ENCODE data around the gene CMTR1. TPM values are rescaled to one million over a fixed set of nuclear protein-coding genes. Genes with fewer than 3 reads are reported as not detected.

Gene CMTR1
- total and polyA plus RNA-seq, 2 of the 13 experiments (the other 11 are each of a cell fraction or from before 2014, with no cell fraction given), result 19.7 to 55.2 TPM

DNA sequence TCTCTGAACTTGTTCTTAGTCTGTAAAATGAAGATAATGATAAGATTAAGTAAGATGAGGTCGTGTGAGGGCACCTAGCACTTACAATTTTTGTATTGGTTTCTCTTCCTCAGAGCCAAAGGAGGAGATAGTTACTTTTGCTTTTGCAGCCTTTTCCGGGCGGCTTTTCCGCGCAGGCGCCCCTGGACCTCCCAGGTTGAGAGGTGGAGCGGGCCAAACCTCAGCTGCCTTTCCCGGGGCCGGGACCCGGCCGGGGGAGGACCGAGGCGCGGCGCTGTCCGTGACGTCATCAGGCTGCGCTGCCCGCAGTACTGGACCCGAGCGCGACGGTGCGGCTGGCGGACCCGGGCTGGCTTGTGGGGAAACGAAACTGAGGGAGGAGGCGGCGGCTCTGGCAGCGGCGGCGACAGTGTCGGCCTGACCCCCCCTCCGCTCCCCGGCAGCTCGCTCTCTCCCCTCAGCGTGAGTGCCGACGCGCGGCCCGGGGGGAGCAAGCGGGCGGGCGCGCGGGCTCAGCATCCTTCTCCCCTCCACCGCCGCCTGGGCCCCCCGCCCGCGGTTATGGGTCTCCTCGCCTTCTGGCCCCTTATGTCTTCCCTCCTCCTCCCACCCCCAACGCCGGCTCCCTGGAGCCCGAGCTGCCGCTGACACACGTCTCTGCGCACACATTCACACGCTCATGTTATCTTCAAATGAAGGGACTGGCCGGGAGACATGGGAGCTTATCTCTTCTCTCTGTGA, at the start of gene CMTR1 (continued):
- TF ChIP-seq JUNB (CRISPR knock-in tag; IDR thresholded peaks at IDR 0.05; ENCODE audit: borderline replicate concordance) (no peak), HIVEP1 (CRISPR knock-in tag; IDR thresholded peaks at IDR 0.05) (peak; percentile 81; the same call in 1 of the 2 replicates), MED1 (CRISPR knock-in tag; IDR thresholded peaks at IDR 0.05) (peak; percentile 51), GATA4 (IDR thresholded peaks at IDR 0.05; ENCODE audit: borderline replicate concordance, low read depth) (peak; percentile 47; the same call in 1 of the 2 replicates), ATF7-NPFF (CRISPR knock-in tag; IDR thresholded peaks at IDR 0.05; ENCODE audit: low read depth) (peak; percentile 94), MATR3 (CRISPR knock-in tag; IDR thresholded peaks at IDR 0.05) (no peak), FOXC1 (CRISPR knock-in tag; IDR thresholded peaks at IDR 0.05; ENCODE audit: borderline replicate concordance) (no peak; the same call in 1 of the 2 replicates), CBX5 (CRISPR knock-in tag; IDR thresholded peaks at IDR 0.05; ENCODE audit: borderline replicate concordance) (peak; percentile 33; the same call in 1 of the 2 replicates), RBFOX2 (IDR thresholded peaks at IDR 0.05; ENCODE audit: low read depth, low read length) (peak; percentile 96), ZKSCAN5 (CRISPR knock-in tag; IDR thresholded peaks at IDR 0.05) (no peak), ZNF629 (CRISPR knock-in tag; conservative IDR thresholded peaks at IDR 0.05) (no peak), ZNF619 (CRISPR knock-in tag; IDR thresholded peaks at IDR 0.05) (peak; percentile 38; the same call in 1 of the 2 replicates), ZNF646 (CRISPR knock-in tag; IDR thresholded peaks at IDR 0.05) (no peak), ZBTB14 (CRISPR knock-in tag; IDR thresholded peaks at IDR 0.05) (no peak), SPEN (CRISPR knock-in tag; IDR thresholded peaks at IDR 0.05; ENCODE audit: low read depth) (peak; percentile 98), ZNF451 (CRISPR knock-in tag; IDR thresholded peaks at IDR 0.05) (0 out of 2 replicates have a peak, but pooled peaks have one; percentile 76), SRY (CRISPR knock-in tag; IDR thresholded peaks at IDR 0.05) (0 out of 2 replicates have a peak, but pooled peaks have one; percentile 58)
- TF ChIP-seq, protein P1, sequence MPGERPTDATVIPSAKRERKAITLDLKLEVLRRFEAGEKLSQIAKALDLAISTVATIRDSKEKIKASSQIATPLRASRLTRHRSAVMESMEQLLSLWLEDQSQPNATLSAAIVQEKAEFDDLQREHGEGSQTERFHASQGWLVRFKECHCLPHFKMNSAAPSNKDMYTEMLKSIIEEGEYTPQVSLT (CRISPR knock-in tag; IDR thresholded peaks at IDR 0.05; ENCODE audit: borderline replicate concordance, low read depth), result no peak
- TF ChIP-seq, protein P2, sequence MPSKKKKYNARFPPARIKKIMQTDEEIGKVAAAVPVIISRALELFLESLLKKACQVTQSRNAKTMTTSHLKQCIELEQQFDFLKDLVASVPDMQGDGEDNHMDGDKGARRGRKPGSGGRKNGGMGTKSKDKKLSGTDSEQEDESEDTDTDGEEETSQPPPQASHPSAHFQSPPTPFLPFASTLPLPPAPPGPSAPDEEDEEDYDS (CRISPR knock-in tag; IDR thresholded peaks at IDR 0.05), result peak; percentile 64
- TF ChIP-seq, protein P3, sequence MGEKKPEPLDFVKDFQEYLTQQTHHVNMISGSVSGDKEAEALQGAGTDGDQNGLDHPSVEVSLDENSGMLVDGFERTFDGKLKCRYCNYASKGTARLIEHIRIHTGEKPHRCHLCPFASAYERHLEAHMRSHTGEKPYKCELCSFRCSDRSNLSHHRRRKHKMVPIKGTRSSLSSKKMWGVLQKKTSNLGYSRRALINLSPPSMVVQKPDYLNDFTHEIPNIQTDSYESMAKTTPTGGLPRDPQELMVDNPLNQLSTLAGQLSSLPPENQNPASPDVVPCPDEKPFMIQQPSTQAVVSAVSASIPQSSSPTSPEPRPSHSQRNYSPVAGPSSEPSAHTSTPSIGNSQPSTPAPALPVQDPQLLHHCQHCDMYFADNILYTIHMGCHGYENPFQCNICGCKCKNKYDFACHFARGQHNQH (CRISPR knock-in tag; IDR thresholded peaks at IDR 0.05), result peak; percentile 81

Measured in HepG2 (cell line).